ENCODE data around the gene LIPC. TPM values are rescaled to one million over a fixed set of nuclear protein-coding genes. Genes with fewer than 3 reads are reported as not detected.

Gene LIPC
- total and polyA plus RNA-seq, 7 donors: 0.01 TPM; not detected in 6

DNA sequence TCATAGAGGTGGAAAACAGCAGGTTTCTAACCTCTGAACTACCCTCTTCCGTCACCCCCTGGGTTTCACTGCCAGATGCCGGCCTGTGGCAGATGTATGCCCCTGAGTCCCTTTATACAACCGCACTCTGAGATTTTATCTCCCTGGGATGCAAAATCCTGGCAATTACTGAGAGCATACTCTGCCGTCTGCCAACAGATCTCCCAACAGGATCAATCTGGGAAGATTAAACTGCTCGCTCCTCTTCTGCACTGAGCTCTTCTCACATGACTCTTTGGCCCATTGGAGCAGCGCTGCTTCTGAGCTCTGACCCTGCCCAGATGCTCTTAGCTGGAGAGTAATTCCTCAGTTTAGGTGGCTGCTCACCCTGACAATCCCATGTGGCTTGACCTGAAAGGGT, 133.2 kb downstream of the LIPC start:
- Histone ChIP-seq H3K4me3 (no peak overlapping the region), H3K36me3 (ENCODE audit: insufficient read depth in 1 of 2, low read depth in 1 of 2) (no peaks in the 10 kb centered on the region), H3K4me1 (no peaks in the 10 kb centered on the region), H3K9me3 (no peaks in the 10 kb centered on the region), H3K27me3 (ENCODE audit: insufficient read depth in 3 of 3, low read length in 2 of 3) (no peaks in the 10 kb centered on the region), H3K27ac (no peak overlapping the region)
- TF ChIP-seq, protein P1, sequence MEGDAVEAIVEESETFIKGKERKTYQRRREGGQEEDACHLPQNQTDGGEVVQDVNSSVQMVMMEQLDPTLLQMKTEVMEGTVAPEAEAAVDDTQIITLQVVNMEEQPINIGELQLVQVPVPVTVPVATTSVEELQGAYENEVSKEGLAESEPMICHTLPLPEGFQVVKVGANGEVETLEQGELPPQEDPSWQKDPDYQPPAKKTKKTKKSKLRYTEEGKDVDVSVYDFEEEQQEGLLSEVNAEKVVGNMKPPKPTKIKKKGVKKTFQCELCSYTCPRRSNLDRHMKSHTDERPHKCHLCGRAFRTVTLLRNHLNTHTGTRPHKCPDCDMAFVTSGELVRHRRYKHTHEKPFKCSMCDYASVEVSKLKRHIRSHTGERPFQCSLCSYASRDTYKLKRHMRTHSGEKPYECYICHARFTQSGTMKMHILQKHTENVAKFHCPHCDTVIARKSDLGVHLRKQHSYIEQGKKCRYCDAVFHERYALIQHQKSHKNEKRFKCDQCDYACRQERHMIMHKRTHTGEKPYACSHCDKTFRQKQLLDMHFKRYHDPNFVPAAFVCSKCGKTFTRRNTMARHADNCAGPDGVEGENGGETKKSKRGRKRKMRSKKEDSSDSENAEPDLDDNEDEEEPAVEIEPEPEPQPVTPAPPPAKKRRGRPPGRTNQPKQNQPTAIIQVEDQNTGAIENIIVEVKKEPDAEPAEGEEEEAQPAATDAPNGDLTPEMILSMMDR (IDR thresholded peaks at IDR 0.05): no peak
- no peak for ATAC-seq
- no peak for DNase-seq
- 63 to 74% (median 72%) methylated on average over 6 of the region's 6 CpGs for WGBS, 3 donors
- intact Hi-C loops (cut with DNase I): no loop called here

- no peak for DNase-seq
- H3K4me1 ChIP-seq: no peaks in the 10 kb centered on the region
- H3K4me3 ChIP-seq: no peak overlapping the region
- no peak for ATAC-seq
- no peaks in the 10 kb centered on the region for H3K27me3 ChIP-seq (ENCODE audit: insufficient read depth in 3 of 3, low read length in 2 of 3)
- H3K36me3 ChIP-seq (ENCODE audit: insufficient read depth in 1 of 2, low read depth in 1 of 2): no peaks in the 10 kb centered on the region
- intact Hi-C loops (cut with DNase I): no loop called here
- no peaks in the 10 kb centered on the region for H3K9me3 ChIP-seq
- H3K27ac ChIP-seq: no peak overlapping the region
- WGBS, 3 donors: 65 to 68% (median 66%) methylated on average over 4 of the region's 4 CpGs
- TF ChIP-seq, protein P1 (IDR thresholded peaks at IDR 0.05): no peak
Observed at GRCh38 chr15:58565619-58566018, 133.8 kb downstream of the LIPC start.

GRCh38 chr15:58566029-58566428, 134.2 kb downstream of the LIPC start:
- H3K27me3 ChIP-seq (ENCODE audit: insufficient read depth in 3 of 3, low read length in 2 of 3): no peaks in the 10 kb centered on the region
- TF ChIP-seq, protein P1 (IDR thresholded peaks at IDR 0.05): no peak
- H3K4me1 ChIP-seq: no peaks in the 10 kb centered on the region
- ATAC-seq (no peak), DNase-seq (no peak)
- no peak overlapping the region for H3K4me3 ChIP-seq
- 75 to 90% (median 89%) methylated on average over 6 of the region's 6 CpGs for WGBS, 3 donors
- H3K9me3 ChIP-seq: no peaks in the 10 kb centered on the region
- intact Hi-C loops (cut with DNase I): no loop called here
- H3K36me3 ChIP-seq (ENCODE audit: insufficient read depth in 1 of 2, low read depth in 1 of 2): no peaks in the 10 kb centered on the region
- H3K27ac ChIP-seq: no peak overlapping the region

GRCh38 chr15:58568157-58568571, 136.4 kb downstream of the LIPC start:
- Histone ChIP-seq H3K4me3 (no peak overlapping the region), H3K36me3 (ENCODE audit: insufficient read depth in 1 of 2, low read depth in 1 of 2) (no peaks in the 10 kb centered on the region), H3K27me3 (ENCODE audit: insufficient read depth in 3 of 3, low read length in 2 of 3) (no peaks in the 10 kb centered on the region), H3K4me1 (no peaks in the 10 kb centered on the region), H3K27ac (no peak overlapping the region), H3K9me3 (no peaks in the 10 kb centered on the region)
- intact Hi-C loops (cut with DNase I): no loop called here
- 38 to 41% (median 39%) methylated on average over 2 of the region's 2 CpGs for WGBS, 3 donors
- DNase-seq: no peak
- ATAC-seq: no peak
- TF ChIP-seq, protein P1 (IDR thresholded peaks at IDR 0.05): no peak

DNA sequence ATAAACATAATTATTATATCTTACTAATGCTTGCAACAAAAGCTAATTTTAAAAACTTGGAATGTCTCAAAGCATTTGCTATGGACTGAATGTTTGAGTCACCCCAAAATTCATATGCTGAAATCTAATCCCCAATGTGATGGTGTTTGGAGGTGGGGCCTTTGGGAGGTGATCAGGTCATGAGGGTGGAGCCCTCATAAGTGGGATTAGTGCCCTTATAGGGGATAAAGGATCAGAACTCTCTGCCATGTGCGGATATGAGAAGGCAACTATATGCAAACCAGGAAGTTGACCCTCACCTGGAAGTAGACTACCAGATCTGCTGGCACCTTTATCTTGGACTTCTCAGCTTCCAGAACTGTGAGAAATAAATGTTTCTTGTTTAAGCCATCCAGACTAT, 137.7 kb downstream of the LIPC start:
- WGBS, 3 donors: 96 to 100% (median 98%) methylated on average over 1 of the region's 1 CpG
- TF ChIP-seq, protein P1 (IDR thresholded peaks at IDR 0.05): no peak
- no peak overlapping the region for H3K27ac ChIP-seq
- H3K4me1 ChIP-seq: no peaks in the 10 kb centered on the region
- intact Hi-C loops (cut with DNase I): no loop called here
- H3K9me3 ChIP-seq: no peaks in the 10 kb centered on the region
- no peaks in the 10 kb centered on the region for H3K27me3 ChIP-seq (ENCODE audit: insufficient read depth in 3 of 3, low read length in 2 of 3)
- ATAC-seq: no peak
- H3K4me3 ChIP-seq: no peak overlapping the region
- H3K36me3 ChIP-seq (ENCODE audit: insufficient read depth in 1 of 2, low read depth in 1 of 2): no peaks in the 10 kb centered on the region
- DNase-seq: no peak
